Neutrophil (primary cell): ENCODE results near the gene HUWE1.
A peak's percentile ranks its signal among the peaks of the same experiment; 100 is the strongest.

Source experiments
- H3K27ac ChIP-seq: fragments of 200-600 bp; sonication (generic); 2 replicates; pipeline ENCODE4 v1.5.1; 2016; ENCODE audit warnings: mild to moderate bottlenecking, moderate library complexity
- H3K27me3 ChIP-seq: fragments of 200-600 bp; sonication (generic); 2 replicates; pipeline ENCODE4 v1.6.0; 2016; ENCODE audit warnings: mild to moderate bottlenecking
- H3K36me3 ChIP-seq: fragments of 200-600 bp; sonication (generic); 2 replicates; pipeline ENCODE4 v1.5.1; 2017
- H3K4me1 ChIP-seq, 2 experiments: fragments of 200-600 bp in 1 of 2; sonication (generic) in 1 of 2; 1 replicate in 1 of 2; 2 replicates in 1 of 2; pipeline versions ENCODE4 v1.5.1 to v1.6.1; 2013 to 2016; ENCODE audit warnings: low read depth in 1 of 2, low read length in 1 of 2, mild to moderate bottlenecking in 1 of 2, moderate library complexity in 1 of 2; ENCODE audit not compliant: control insufficient read depth in 1 of 2, insufficient read depth in 1 of 2
- H3K4me3 ChIP-seq, 2 experiments: fragments of 200-600 bp in 1 of 2; sonication (generic) in 1 of 2; 1 replicate in 1 of 2; 2 replicates in 1 of 2; pipeline ENCODE4 v1.5.1; 2013 to 2016; ENCODE audit warnings: low read depth in 1 of 2, low read length in 1 of 2, mild to moderate bottlenecking in 1 of 2, moderate library complexity in 1 of 2
- H3K9me3 ChIP-seq: fragments of 200-600 bp; sonication (generic); 2 replicates; pipeline ENCODE4 v1.5.1; 2016
- CTCF ChIP-seq: fragments of 200-600 bp; sonication (generic); IDR thresholded peaks from 2 replicates; pipeline ENCODE4 v1.5.1; 2016; ENCODE audit warnings: antibody characterized with exemption

HUWE1 gene

GRCh38 chrX:53686151-53686885 is at the start of gene HUWE1:
TSS of gene HUWE1 (minus strand) at chrX:53686719. CDS start at chrX:53654107, 32,612 bp downstream.
- no peak for TF ChIP-seq CTCF
- Histone ChIP-seq H3K27me3 (no peaks in the 10 kb centered on the region), H3K27ac (peak within 1 kb of the TSS; percentile 61), H3K4me3 (peak within 1 kb of the TSS; percentile 64 to 68), H3K4me1 (peaks cover 28 to 33% of the 10 kb centered on the region in 2 experiments), H3K9me3 (no peaks in the 10 kb centered on the region), H3K36me3 (no peaks in the 10 kb centered on the region)

- Histone ChIP-seq H3K9me3 (no peaks in the 10 kb centered on the region), H3K27me3 (no peaks in the 10 kb centered on the region), H3K4me3 (no peak overlapping the region), H3K27ac (no peak overlapping the region), H3K36me3 (no peaks in the 10 kb centered on the region), H3K4me1 (no peaks in the 10 kb centered on the region)
- TF ChIP-seq CTCF: no peak
These were observed 46.3 kb upstream of the HUWE1 start for GRCh38 chrX:53732797-53733196.

GRCh38 chrX:53729751-53730150 is 43.2 kb upstream of the HUWE1 start:
- no peaks in the 10 kb centered on the region for H3K27me3 ChIP-seq
- TF ChIP-seq CTCF: no peak

GRCh38 chrX:53728506-53728905 is 42.0 kb upstream of the HUWE1 start:
- H3K27me3 ChIP-seq: no peaks in the 10 kb centered on the region
- no peaks in the 10 kb centered on the region for H3K9me3 ChIP-seq
- H3K4me1 ChIP-seq: no peaks in the 10 kb centered on the region
- no peak overlapping the region for H3K4me3 ChIP-seq
- TF ChIP-seq CTCF: no peak
- H3K36me3 ChIP-seq: no peaks in the 10 kb centered on the region
- no peak overlapping the region for H3K27ac ChIP-seq

More at GRCh38 chrX:53729751-53730150, 43.2 kb upstream of the HUWE1 start:
- Histone ChIP-seq H3K36me3 (no peaks in the 10 kb centered on the region), H3K4me1 (no peaks in the 10 kb centered on the region), H3K9me3 (no peaks in the 10 kb centered on the region), H3K27ac (no peak overlapping the region), H3K4me3 (no peak overlapping the region)

GRCh38 chrX:53724872-53725271 is 38.4 kb upstream of the HUWE1 start:
- no peaks in the 10 kb centered on the region for H3K9me3 ChIP-seq
- no peaks in the 10 kb centered on the region for H3K27me3 ChIP-seq
- no peak overlapping the region for H3K27ac ChIP-seq
- no peak for TF ChIP-seq CTCF
- H3K4me1 ChIP-seq: no peaks in the 10 kb centered on the region
- no peak overlapping the region for H3K4me3 ChIP-seq
- no peaks in the 10 kb centered on the region for H3K36me3 ChIP-seq
